ENCODE results near the gene PTEN. TPM values are rescaled to one million over a fixed set of nuclear protein-coding genes. Genes with fewer than 3 reads are reported as not detected.
A peak's percentile ranks its signal among the peaks of the same experiment; 100 is the strongest.

Gene PTEN
- total RNA-seq (10 to 100 TPM; 79.8 to 86.0 TPM), total RNA-seq (65.7 to 266 (median 158) reads per million in 172 experiments)
- polyA plus RNA-seq (2013, experiment 1 of 2): 76.5 TPM
- polyA plus RNA-seq (2013, experiment 2 of 2): 73.2 TPM

GRCh38 chr10:87863053-87863943, at the start of gene PTEN, which contains the start of gene KLLN:
PTEN (plus strand) TSS chr10:87863625; CDS start chr10:87864470, 845 bp downstream.
KLLN (minus strand) TSS chr10:87863533; CDS start chr10:87862487, 1,046 bp downstream.
- ATAC-seq (ENCODE audit: poor library complexity): peak; percentile 28
- H3K27me3 ChIP-seq (ENCODE audit: control insufficient read depth in 1 of 2, insufficient read depth in 2 of 2, low read length in 2 of 2): no peaks in the 10 kb centered on the region
- Mint-ChIP-seq H3K4me1 (ENCODE audit: low read depth) (peaks cover 54% of the 10 kb centered on the region), H3K36me3 (ENCODE audit: low read depth) (peaks cover 39% of the 10 kb centered on the region), H3K27me3 (no peaks in the 10 kb centered on the region), H3K9me3 (no peaks in the 10 kb centered on the region), H3K27ac (peak within 1 kb of the TSS; percentile 92), H3K4me3 (peak within 1 kb of the TSS; percentile 96)
- peak within 1 kb of the TSS; percentile 94 for H3K4me3 ChIP-seq (ENCODE audit: low read length)
- H3K27ac ChIP-seq (ENCODE audit: low read depth in 1 of 2, low read length in 2 of 2): peak within 1 kb of the TSS; percentile 81 to 84
- CTCF ChIA-PET: interaction anchor here (1.3 to 3.6 kb wide), 3 partner anchors 45 to 251 kb away, joined by 3 to 13 read pairs (median 4); partner anchors contain the start of gene ATAD1
- TF ChIP-seq CTCF (IDR thresholded peaks at IDR 0.05): no peak
- H3K36me3 ChIP-seq (ENCODE audit: insufficient read depth, low read length): no peaks in the 10 kb centered on the region
- H3K4me1 ChIP-seq (ENCODE audit: insufficient read depth, low read length): peaks cover 22% of the 10 kb centered on the region
- DNase-seq: peak; percentile 71 to 92 (median 76)
- POLR2A ChIA-PET: interaction anchor here (0.6 to 6.7 kb wide), 35 partner anchors 8 to 1551 kb away, joined by 3 to 168 read pairs (median 8); partner anchors contain the start of genes ATAD1, IFIT2, IFIT5 and RNLS
- intact Hi-C loops (cut with DNase I, micrococcal nuclease): loop anchor here (2.0 to 10.0 kb wide), 8 partner anchors 46 to 952 kb away; partner anchors contain the start of gene ATAD1 (in 1 of the 2)
- H3K9me3 ChIP-seq (ENCODE audit: control insufficient read depth in 1 of 2, insufficient read depth in 1 of 2, low read length in 2 of 2): no peaks in the 10 kb centered on the region

GRCh38 chr10:87816163-87816897, 47.1 kb upstream of the PTEN start:
- ChIA-PET CTCF (interaction anchor here (1.9 kb wide), 1 partner anchor 12 kb away, joined by 6 read pairs; no protein-coding TSS in a partner anchor), POLR2A (interaction anchor here (2.4 to 3.0 kb wide), 2 partner anchors 46 to 766 kb away, joined by 14 to 20 read pairs; partner anchors contain the start of genes KLLN, PTEN and RNLS)
- peak overlapping the region; percentile 92 for H3K4me3 Mint-ChIP-seq
- ATAC-seq (ENCODE audit: poor library complexity) (no peak), DNase-seq (no peak)
- no peaks in the 10 kb centered on the region for H3K9me3 Mint-ChIP-seq
- no peak for TF ChIP-seq CTCF (IDR thresholded peaks at IDR 0.05)
- peaks cover 50% of the 10 kb centered on the region for H3K36me3 Mint-ChIP-seq (ENCODE audit: low read depth)
- peaks cover 54% of the 10 kb centered on the region for H3K4me1 Mint-ChIP-seq (ENCODE audit: low read depth)
- intact Hi-C loops (cut with DNase I, micrococcal nuclease): loop anchor here (2.0 to 10.0 kb wide), 3 partner anchors 44 to 1888 kb away; partner anchors contain the start of genes KIF20B (in 1 of the 2), KLLN (in 1 of the 2) and PTEN (in 1 of the 2)
- Histone ChIP-seq H3K9me3 (ENCODE audit: control insufficient read depth in 1 of 2, insufficient read depth in 1 of 2, low read length in 2 of 2) (no peaks in the 10 kb centered on the region), H3K27me3 (ENCODE audit: control insufficient read depth in 1 of 2, insufficient read depth in 2 of 2, low read length in 2 of 2) (no peaks in the 10 kb centered on the region), H3K4me3 (ENCODE audit: low read length) (peak overlapping the region; percentile 93), H3K4me1 (ENCODE audit: insufficient read depth, low read length) (peaks cover 19% of the 10 kb centered on the region), H3K27ac (ENCODE audit: low read depth in 1 of 2, low read length in 2 of 2) (no peak overlapping the region), H3K36me3 (ENCODE audit: insufficient read depth, low read length) (peaks cover 23% of the 10 kb centered on the region)
- no peaks in the 10 kb centered on the region for H3K27me3 Mint-ChIP-seq
- H3K27ac Mint-ChIP-seq: peak overlapping the region; percentile 99

Measured in CD4-positive, alpha-beta T cell (primary cell).